Thyroid gland (tissue), 4 donors: ENCODE data around the gene PLCD3.

ENCODE experiments used
- POLR2A ChIP-seq, 2 donors: fragments of 450-650 bp; IDR thresholded peaks; one replicate each; pipeline ENCODE4 v1.6.1; 2017; ENCODE audit warnings: antibody characterized with exemption in 2 of 2, mild to moderate bottlenecking in 2 of 2, moderate library complexity in 1 of 2
- TF ChIP-seq, protein P1 (sequence below), 6 experiments: fragments of 200-600 bp in 3 of 6; fragments of 450-650 bp in 3 of 6; sonication (generic) in 3 of 6; IDR thresholded peaks; one replicate each; pipeline ENCODE4 v1.5.1; 2016 to 2019; ENCODE audit warnings: antibody characterized with exemption in 6 of 6, mild to moderate bottlenecking in 2 of 6, inconsistent platforms in 1 of 6, moderate library complexity in 1 of 6

DNA sequence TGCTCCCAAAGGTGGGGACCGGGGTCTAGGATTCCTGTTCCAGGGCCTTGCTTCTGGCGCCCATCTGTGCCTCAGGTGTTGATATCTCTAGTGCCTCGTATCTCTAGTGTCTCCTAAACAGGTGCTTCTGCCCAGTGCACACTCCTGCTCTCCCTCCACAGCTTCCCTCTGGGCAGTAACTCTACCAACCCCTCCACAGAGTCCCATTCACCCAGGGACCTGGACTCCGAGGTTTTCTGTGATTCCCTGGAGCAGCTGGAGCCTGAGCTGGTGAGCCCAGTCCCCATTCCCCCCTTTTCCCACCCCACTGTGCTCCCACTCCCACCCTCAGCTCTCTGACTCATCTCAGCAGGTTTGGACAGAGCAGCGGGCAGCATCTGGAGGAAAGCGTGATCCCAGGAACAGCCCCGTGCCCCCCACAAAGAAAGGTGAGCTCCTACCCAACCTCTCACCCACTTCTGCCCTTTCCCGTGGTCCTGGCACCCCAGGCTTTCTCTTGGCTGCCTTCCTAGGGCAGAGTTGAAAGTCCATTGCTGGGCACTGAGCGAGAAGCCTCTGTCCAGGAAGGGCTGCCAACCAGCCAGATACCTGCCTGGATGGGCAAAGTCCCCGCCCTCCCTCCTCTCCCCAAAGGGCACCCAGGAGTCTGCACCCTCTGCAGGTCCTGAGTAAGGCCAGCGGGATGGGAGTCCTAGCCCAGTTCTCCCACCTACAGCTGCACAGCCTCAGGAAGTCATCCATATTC is 5.4 kb upstream of the PLCD3 start:
- TF ChIP-seq, protein P1, sequence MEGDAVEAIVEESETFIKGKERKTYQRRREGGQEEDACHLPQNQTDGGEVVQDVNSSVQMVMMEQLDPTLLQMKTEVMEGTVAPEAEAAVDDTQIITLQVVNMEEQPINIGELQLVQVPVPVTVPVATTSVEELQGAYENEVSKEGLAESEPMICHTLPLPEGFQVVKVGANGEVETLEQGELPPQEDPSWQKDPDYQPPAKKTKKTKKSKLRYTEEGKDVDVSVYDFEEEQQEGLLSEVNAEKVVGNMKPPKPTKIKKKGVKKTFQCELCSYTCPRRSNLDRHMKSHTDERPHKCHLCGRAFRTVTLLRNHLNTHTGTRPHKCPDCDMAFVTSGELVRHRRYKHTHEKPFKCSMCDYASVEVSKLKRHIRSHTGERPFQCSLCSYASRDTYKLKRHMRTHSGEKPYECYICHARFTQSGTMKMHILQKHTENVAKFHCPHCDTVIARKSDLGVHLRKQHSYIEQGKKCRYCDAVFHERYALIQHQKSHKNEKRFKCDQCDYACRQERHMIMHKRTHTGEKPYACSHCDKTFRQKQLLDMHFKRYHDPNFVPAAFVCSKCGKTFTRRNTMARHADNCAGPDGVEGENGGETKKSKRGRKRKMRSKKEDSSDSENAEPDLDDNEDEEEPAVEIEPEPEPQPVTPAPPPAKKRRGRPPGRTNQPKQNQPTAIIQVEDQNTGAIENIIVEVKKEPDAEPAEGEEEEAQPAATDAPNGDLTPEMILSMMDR (IDR thresholded peaks at IDR 0.05) = no peak
- TF ChIP-seq POLR2A (IDR thresholded peaks at IDR 0.05) = no peak
